NCI-H226 (cell line): ENCODE data around the gene CCBE1.

Experiments
- DNase-seq: peaks from one replicate; pipeline ENCODE4 v3.0.0-alpha.2; 2015

The CCBE1 gene

DNA sequence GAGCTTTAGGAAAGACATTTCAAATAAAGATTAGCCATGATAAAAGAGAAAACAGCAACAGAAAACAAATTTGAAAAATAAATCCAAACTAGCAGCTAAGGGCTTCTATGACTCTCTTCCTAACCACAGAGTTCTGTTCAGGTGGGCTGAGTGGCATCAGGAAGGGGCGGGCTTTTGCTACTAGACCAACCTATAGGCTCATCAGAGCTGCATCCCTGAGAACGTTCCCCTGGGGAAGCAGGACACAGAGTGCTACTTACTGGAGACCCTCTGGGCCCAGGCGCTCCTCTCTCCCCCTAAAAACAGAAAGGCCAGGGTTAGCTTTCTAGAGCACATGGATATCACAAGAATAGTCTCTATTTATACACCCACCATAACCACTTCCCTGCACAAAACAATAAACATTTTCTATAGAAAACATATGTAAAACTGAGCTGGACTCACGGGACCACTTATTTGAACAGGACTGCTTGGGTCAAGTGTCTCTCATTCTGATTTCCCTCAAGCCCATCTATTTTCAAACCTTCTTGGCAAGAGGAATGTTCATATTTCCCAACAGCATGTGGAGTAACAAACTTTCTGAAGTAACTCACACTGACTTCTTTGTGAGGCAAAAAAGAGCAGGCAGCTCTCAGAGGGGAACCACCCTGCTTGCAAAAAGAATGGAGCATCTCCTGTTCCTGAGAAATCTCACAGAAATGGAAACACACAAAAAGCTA is 259.2 kb downstream of the CCBE1 start:
- no peak for DNase-seq

GRCh38 chr18:59432803-59433597 is 264.2 kb downstream of the CCBE1 start:
- no peak for DNase-seq

- no peak for DNase-seq
Measured at GRCh38 chr18:59431131-59431530, 266.1 kb downstream of the CCBE1 start.

DNA sequence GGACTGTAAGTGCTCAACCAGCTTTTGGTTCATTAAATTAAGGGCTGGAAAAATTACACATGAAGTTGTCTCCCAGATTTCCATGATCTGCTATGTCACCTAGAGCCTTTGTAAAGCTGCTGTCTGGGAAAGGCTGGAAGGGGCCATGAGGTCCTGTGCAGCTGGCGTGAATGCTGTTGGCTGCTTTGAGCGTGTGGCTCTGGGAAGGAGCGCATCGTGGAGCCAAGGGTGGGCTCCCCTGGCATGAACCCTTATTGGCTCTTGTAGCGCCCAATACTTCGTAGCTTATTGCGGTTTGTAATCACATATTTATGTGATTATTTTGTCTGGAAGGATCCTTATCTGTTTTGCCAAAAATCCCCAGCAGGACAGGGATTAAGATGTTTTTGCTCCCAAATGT is 267.6 kb downstream of the CCBE1 start:
- no peak for DNase-seq

GRCh38 chr18:59428018-59428417 is 269.2 kb downstream of the CCBE1 start:
- DNase-seq, result no peak

- DNase-seq, result no peak
Measured at GRCh38 chr18:59426855-59427254, 270.4 kb downstream of the CCBE1 start.

- no peak for DNase-seq
Measured at GRCh38 chr18:59423259-59423658, 274.0 kb downstream of the CCBE1 start.

DNA sequence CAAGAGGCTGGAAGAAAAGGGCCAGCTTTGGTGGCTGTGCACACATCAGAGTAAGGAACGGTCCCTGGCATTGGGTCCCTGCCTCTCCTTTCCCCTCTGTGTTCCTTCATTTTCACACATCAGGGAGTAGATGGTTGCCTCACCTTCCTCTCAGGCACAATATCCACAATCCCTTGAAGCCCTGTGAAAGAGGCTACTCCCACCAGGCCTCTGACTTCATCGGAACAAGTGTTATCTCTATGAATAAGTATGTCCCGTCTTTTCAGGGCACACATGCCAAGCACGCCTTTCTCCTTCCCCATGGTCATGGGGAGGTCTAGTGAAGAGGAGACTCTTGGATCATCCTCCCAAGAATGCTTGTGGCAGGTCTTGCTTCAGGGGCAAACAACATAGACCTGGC is 277.0 kb downstream of the CCBE1 start:
- peak; percentile 58 for DNase-seq

DNA sequence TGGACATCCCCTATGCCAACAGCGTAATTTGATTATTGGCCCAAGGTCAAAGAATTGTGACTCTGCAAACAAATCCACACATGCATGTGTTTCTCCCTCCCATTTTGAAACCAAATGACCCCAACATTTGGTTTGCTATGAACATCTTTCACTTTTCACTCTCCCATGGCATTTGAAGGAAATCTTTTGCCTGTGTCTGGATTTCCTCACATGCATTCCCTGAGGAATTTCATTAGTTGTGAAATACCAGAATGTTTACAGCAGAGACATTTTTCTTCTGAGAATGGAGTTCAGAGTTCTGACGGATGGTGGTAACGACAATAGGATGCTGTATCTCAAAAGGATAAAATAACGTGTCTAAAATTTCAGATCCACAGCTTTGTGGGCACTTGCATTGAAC is 277.8 kb downstream of the CCBE1 start:
- DNase-seq, result peak; percentile 57

DNA sequence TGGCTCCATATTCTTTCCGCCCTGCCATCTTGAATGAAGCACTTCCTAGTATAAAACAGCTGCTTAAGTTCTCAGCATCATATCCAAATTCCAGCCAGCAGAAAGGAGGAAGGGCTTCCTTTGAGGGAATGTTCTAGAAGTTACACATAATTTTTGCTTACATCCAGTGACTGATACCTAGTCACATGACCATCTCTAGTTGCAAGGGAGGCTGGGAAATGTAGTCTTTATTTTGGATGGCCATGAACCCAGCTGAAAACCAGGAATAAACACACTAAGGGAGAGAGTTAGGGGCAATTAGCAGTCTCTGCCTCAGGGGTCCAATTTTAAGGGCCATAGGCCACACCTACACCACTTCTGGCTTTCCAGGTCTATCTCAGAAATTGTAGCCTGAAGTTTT is 280.4 kb downstream of the CCBE1 start:
- no peak for DNase-seq

GRCh38 chr18:59414111-59414653 is 283.0 kb downstream of the CCBE1 start:
- no peak for DNase-seq

- DNase-seq, result no peak
Measured at GRCh38 chr18:59402432-59403090, 294.7 kb downstream of the CCBE1 start.

- DNase-seq, result no peak
Measured at GRCh38 chr18:59400407-59400806, 296.8 kb downstream of the CCBE1 start.

- DNase-seq, result no peak
Measured at GRCh38 chr18:59395226-59396175, 301.7 kb downstream of the CCBE1 start.

DNA sequence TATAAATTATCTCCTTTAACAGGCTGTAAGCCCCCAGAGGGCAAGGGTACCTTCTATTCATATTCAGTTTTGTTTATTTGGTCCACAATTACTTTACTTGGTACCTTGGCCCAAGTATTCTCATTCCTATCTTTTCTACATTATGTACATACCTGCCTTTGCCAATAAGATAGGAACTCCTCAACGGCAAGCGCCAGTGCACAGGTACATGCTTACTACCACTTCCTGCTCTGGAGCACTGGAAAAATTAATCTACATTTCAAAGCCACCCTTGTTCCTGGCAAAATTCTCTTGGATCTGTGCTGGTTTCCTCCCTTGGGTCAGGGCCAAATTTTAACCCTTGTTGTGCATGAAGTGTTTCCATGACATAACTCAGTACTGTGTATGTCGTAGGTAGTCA is 303.8 kb downstream of the CCBE1 start:
- no peak for DNase-seq

DNA sequence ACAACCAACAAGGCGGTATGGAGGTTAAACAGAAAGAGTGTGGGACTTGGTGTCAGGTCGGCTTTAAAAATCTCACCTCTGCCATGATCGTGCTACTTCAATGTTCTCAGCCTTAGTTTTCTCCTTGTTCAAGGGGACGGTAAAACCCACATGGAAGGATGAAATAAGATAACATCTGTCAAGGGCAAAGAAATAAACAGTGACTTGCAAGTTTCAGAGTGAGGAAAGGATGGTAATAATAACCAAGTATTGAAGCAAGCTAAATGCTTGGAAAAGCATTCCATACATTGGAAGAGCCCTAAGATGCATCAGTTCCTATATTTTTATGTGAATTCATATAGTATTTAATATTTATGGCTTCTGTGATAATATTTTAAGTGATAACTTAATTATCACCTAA is 308.4 kb downstream of the CCBE1 start:
- DNase-seq, result no peak

- no peak for DNase-seq
Measured at GRCh38 chr18:59387687-59388565, 309.3 kb downstream of the CCBE1 start.

DNA sequence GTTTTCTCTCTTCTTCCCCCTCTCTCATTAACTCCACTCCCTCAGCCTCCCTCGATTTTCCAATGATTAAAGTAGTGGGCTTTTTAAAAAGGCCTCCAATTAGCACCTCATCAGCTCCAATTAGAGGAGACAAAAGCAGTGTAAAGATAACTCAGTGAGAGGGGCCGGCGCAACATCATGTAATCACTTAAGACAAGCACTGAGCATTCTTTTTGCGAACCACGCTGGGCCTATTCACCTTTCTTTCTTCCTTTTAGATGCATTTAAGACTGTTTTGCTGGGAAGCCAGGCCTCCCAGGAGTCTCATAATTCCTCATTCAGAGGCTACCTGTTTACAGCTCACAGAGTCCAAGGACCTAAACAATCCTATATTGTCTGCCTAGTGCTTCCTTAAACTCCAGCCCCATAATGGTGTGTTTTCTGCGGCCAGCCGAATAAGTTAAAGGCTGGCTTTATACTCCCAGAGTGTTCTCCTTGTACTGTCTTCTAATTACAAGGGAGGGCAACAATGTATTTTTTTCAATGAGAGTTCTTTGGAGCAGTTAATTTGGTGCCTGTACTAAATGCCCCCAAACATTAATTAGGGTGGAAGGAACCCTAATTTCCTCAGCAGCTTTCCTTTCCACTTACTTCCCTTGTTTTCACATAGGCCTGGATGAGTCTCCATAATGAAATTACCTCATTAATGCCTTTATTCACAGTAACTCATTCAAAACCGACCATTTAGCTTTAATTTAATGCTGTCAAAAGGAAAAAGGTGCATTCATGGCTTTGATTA is 310.1 kb downstream of the CCBE1 start:
- DNase-seq, result no peak

- DNase-seq, result no peak
Measured at GRCh38 chr18:59385191-59385590, 312.0 kb downstream of the CCBE1 start.

- DNase-seq, result no peak
Measured at GRCh38 chr18:59383851-59384250, 313.4 kb downstream of the CCBE1 start.

DNA sequence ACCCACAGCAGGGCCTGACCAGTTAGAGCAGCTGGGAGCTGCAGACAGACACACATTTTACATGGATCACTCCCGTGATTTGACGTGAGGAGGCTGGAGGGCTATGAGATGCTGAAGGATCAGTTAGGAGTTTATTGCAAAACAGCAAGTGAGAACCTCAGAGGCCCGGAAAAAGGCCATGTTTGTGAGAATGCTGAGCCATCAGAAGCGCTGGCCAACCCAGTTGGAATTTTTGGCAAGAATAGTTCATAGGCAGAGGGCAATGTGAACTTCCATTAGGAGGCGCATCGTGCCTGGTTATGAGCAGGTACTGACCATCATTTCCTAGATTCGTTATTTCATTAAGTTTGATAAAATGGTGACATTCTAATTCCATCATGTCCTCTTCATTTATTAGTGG is 314.8 kb downstream of the CCBE1 start:
- no peak for DNase-seq
